Keratinocyte (primary cell): ENCODE data around the gene C5AR1. TPM values are rescaled to one million over a fixed set of nuclear protein-coding genes. Genes with fewer than 3 reads are reported as not detected.

Experiments used
- DNase-seq: peaks from one replicate; pipeline ENCODE4 v3.0.0-alpha.2; 2011; ENCODE audit warnings: low read depth, missing footprints, low spot score
- FAIRE-seq: peaks from 2 replicates; lab custom pipeline; 2011; peaks lifted over from hg19 to GRCh38; lab: Jason Lieb, UNC
- H2AFZ ChIP-seq: 2 replicates; pipeline ENCODE4 v1.6.0; 2012; ENCODE audit warnings: low read length, control low read depth, inconsistent platforms; ENCODE audit not compliant: control insufficient read depth
- H3K27ac ChIP-seq: 2 replicates; pipeline ENCODE4 v1.5.1; 2011; ENCODE audit warnings: low read length; ENCODE audit not compliant: control insufficient read depth, insufficient read depth
- H3K27me3 ChIP-seq: 3 replicates; pipeline ENCODE4 v1.6.0; 2011; ENCODE audit warnings: low read length; ENCODE audit not compliant: control insufficient read depth, insufficient read depth; ENCODE audit errors: extremely low read depth
- H3K36me3 ChIP-seq, 2 experiments: 2 replicates in 1 of 2; 3 replicates in 1 of 2; pipeline ENCODE4 v1.5.1; 2011; ENCODE audit warnings: low read length in 2 of 2, mild to moderate bottlenecking in 1 of 2; ENCODE audit not compliant: control insufficient read depth in 2 of 2, insufficient read depth in 2 of 2; ENCODE audit errors: extremely low read depth in 1 of 2
- H3K4me1 ChIP-seq: 3 replicates; pipeline ENCODE4 v1.5.1; 2011; ENCODE audit warnings: low read length; ENCODE audit not compliant: control insufficient read depth, insufficient read depth; ENCODE audit errors: extremely low read depth
- H3K4me2 ChIP-seq: 3 replicates; pipeline ENCODE4 v1.6.0; 2011; ENCODE audit warnings: low read depth, low read length; ENCODE audit not compliant: control insufficient read depth, insufficient read depth; ENCODE audit errors: extremely low read depth
- H3K4me3 ChIP-seq, 3 experiments: fragments of 200-600 bp in 1 of 3; sonication (generic) in 1 of 3; 2 replicates in 2 of 3; 3 replicates in 1 of 3; pipeline ENCODE4 v1.5.1; 2011 to 2016; ENCODE audit warnings: low read length in 3 of 3, mild to moderate bottlenecking in 3 of 3, control low read depth in 2 of 3, inconsistent platforms in 1 of 3, low read depth in 1 of 3, mixed read lengths in 1 of 3, mixed run types in 1 of 3, moderate library complexity in 1 of 3; ENCODE audit not compliant: control insufficient read depth in 2 of 3, insufficient read depth in 2 of 3; ENCODE audit errors: extremely low read depth in 1 of 3
- H3K79me2 ChIP-seq: 2 replicates; pipeline ENCODE4 v1.6.0; 2012; ENCODE audit warnings: low read length; ENCODE audit not compliant: control insufficient read depth, insufficient read depth
- H3K9ac ChIP-seq: 3 replicates; pipeline ENCODE4 v1.6.0; 2011; ENCODE audit warnings: low read length; ENCODE audit not compliant: control insufficient read depth, insufficient read depth; ENCODE audit errors: extremely low read depth
- H3K9me1 ChIP-seq: 3 replicates; pipeline ENCODE4 v1.6.0; 2011; ENCODE audit warnings: low read length; ENCODE audit not compliant: control insufficient read depth, insufficient read depth; ENCODE audit errors: extremely low read depth
- H3K9me3 ChIP-seq: 2 replicates; pipeline ENCODE4 v1.5.1; 2012; ENCODE audit warnings: low read depth, low read length; ENCODE audit not compliant: control insufficient read depth
- H4K20me1 ChIP-seq: 3 replicates; pipeline ENCODE4 v1.6.0; 2011; ENCODE audit warnings: low read length; ENCODE audit not compliant: control insufficient read depth, insufficient read depth; ENCODE audit errors: extremely low read depth
- EZH2 ChIP-seq: IDR thresholded peaks from one replicate; pipeline ENCODE4 v1.6.1; 2012; ENCODE audit warnings: inconsistent platforms, mild to moderate bottlenecking, low read length, moderate library complexity
- dilution Hi-C: fragments of 300-500 bp; cut with MboI; formaldehyde crosslinking; loops from one replicate; pipeline ENCODE4 v1.7.0; 2020; ENCODE audit warnings: low sequenced_read_pairs; ENCODE audit not compliant: extremely low pct_ligation_motif_present
- polyA plus RNA-seq, 5 experiments: library from polyadenylated mRNA; depleted of rRNA in 3 of 5; stranded (reverse) in 3 of 5; stranded (forward) in 1 of 5; unstranded in 1 of 5; fragments of >200 nt; gene quantifications; 1 replicate in 1 of 5; 2 replicates in 3 of 5; 3 replicates in 1 of 5; pipeline versions ENCODE4 v1.2.1 to v1.2.3, GENCODE V29; 2011 to 2012; ENCODE audit warnings: missing spikeins in 2 of 5, low read depth in 1 of 5, low replicate concordance in 1 of 5
- TF ChIP-seq, protein P1 (sequence below), 3 experiments: IDR thresholded peaks in 1 of 3; conservative IDR thresholded peaks in 1 of 3; optimal IDR thresholded peaks in 1 of 3; 2 replicates in 2 of 3; 3 replicates in 1 of 3; pipeline versions ENCODE3 to v1.5.1; 2011; ENCODE audit warnings: low read length in 3 of 3, mild to moderate bottlenecking in 3 of 3, moderate library complexity in 2 of 3, control low read depth in 1 of 3, inconsistent platforms in 1 of 3; ENCODE audit not compliant: insufficient read depth in 2 of 3; ENCODE audit errors: extremely low read depth in 1 of 3

Gene C5AR1
- polyA plus RNA-seq, 1 donor (not counting 4 experiments of a cell fraction or from before 2014, with no cell fraction given): 0.42 TPM

DNA sequence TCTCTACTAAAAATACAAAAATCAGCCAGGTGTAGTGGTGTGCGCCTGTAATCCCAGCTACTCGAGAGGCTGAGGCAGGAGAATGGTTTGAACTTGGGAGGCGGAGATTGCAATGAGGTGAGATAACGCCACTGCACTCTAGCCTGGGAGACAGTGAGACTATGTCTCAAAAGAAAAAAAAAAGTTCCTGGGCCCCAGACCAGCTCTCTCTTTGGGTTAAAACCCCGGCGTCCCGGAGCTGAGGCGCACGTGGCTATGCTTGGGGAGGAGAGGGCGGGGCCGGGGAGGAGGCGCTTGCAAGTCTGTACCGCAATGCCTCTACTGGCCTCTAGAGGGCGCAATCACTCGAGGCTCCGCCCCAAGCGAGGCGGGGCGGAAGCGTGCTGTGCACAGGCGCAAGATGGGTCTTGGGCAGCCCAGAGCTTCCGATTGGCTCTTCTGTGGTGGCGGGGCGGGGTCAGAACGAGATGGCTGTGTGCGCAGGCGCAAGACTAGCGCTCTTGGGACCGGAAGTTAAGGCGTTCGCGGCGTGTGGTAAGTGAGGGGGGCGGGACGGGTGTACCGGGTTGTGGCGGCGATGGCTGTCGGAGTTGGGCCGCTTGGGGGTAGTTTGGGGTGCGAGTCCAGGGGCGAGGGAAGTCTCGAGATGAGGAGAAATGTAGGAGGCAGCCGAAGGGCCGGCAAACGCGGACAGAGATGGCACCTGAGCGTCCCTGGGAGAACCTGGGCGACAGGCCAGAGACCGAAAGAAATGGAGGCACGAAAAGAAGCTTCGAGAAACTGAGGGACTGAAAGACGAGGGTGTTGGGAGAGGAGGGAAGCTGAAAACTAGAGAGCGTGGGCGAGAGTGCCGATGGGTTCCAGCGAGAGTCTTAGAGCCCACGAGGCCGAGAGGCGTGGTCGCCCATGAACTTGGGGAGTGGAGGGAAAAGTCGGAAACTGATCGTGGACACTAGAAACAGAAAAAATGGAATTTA lies 39.4 kb downstream of the C5AR1 start, which contains the start of gene DHX34:
TSS of gene DHX34 (plus strand) at position 497 of the 977 bp plus-strand sequence. CDS start 3,716 bp downstream, outside the sequence.
- Histone ChIP-seq H2AFZ (peak within 1 kb of the TSS; percentile 88), H3K27ac (peak within 1 kb of the TSS; percentile 80), H3K4me2 (peak within 1 kb of the TSS; percentile 88), H3K79me2 (peaks cover 35% of the 10 kb centered on the region), H3K4me3 (peak within 1 kb of the TSS; percentile 87 to 98 (median 88)), H3K9me1 (peaks cover 4% of the 10 kb centered on the region), H3K36me3 (peaks cover 7 to 25% of the 10 kb centered on the region in 2 experiments), H4K20me1 (no peaks in the 10 kb centered on the region), H3K4me1 (peaks cover 6% of the 10 kb centered on the region), H3K27me3 (no peaks in the 10 kb centered on the region), H3K9me3 (no peaks in the 10 kb centered on the region), H3K9ac (peak within 1 kb of the TSS; percentile 91)
- DNase-seq (peak; percentile 98), FAIRE-seq (peak; percentile 81)
- dilution Hi-C loops: no loop called here
- TF ChIP-seq, protein P1, sequence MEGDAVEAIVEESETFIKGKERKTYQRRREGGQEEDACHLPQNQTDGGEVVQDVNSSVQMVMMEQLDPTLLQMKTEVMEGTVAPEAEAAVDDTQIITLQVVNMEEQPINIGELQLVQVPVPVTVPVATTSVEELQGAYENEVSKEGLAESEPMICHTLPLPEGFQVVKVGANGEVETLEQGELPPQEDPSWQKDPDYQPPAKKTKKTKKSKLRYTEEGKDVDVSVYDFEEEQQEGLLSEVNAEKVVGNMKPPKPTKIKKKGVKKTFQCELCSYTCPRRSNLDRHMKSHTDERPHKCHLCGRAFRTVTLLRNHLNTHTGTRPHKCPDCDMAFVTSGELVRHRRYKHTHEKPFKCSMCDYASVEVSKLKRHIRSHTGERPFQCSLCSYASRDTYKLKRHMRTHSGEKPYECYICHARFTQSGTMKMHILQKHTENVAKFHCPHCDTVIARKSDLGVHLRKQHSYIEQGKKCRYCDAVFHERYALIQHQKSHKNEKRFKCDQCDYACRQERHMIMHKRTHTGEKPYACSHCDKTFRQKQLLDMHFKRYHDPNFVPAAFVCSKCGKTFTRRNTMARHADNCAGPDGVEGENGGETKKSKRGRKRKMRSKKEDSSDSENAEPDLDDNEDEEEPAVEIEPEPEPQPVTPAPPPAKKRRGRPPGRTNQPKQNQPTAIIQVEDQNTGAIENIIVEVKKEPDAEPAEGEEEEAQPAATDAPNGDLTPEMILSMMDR (optimal IDR thresholded peaks at IDR 0.05 in 1 of 3, IDR thresholded peaks at IDR 0.05 in 1 of 3, conservative IDR thresholded peaks at IDR 0.05 in 1 of 3; ENCODE audit: extremely low read depth in 1 of 3, insufficient read depth in 2 of 3, low read length in 3 of 3): peak; percentile 92 to 100 (median 96)
- TF ChIP-seq EZH2: no peak

- Histone ChIP-seq H3K4me2 (peak overlapping the region; percentile 10), H3K27ac (no peak overlapping the region), H3K36me3 (peaks cover 11 to 34% of the 10 kb centered on the region in 2 experiments), H3K4me3 (no peak overlapping the region), H4K20me1 (no peaks in the 10 kb centered on the region), H3K79me2 (peaks cover 41% of the 10 kb centered on the region), H3K9ac (no peak overlapping the region), H3K27me3 (no peaks in the 10 kb centered on the region), H3K9me3 (no peaks in the 10 kb centered on the region), H2AFZ (no peak overlapping the region), H3K9me1 (peaks cover 4% of the 10 kb centered on the region), H3K4me1 (peaks cover 6% of the 10 kb centered on the region)
- TF ChIP-seq, protein P1 (optimal IDR thresholded peaks at IDR 0.05 in 1 of 3, IDR thresholded peaks at IDR 0.05 in 1 of 3, conservative IDR thresholded peaks at IDR 0.05 in 1 of 3; ENCODE audit: extremely low read depth in 1 of 3, insufficient read depth in 2 of 3, low read length in 3 of 3): no peak
- no peak for TF ChIP-seq EZH2
- no peak for FAIRE-seq
- DNase-seq: no peak
- dilution Hi-C loops: no loop called here
Measured at GRCh38 chr19:47350630-47351029, 41.0 kb downstream of the C5AR1 start.
